CD4-positive, alpha-beta T cell (primary cell): ENCODE measurements around the gene SERPING1. TPM values are rescaled to one million over a fixed set of nuclear protein-coding genes. Genes with fewer than 3 reads are reported as not detected.

Experiments
- ATAC-seq: fragments of 200-7000 bp; cut with Tn5 transposase; one replicate; pipeline ENCODE4 v1.10.0; 2022; ENCODE audit warnings: mild to moderate bottlenecking; ENCODE audit not compliant: poor library complexity
- CTCF ChIA-PET: fragments of 350-600 bp; sonication (Branson Sonifier 250); formaldehyde crosslinking; loops from one replicate; lab custom pipeline; 2021; ENCODE audit warnings: antibody characterized with exemption, inconsistent platforms; lab: Charles Lee
- POLR2A ChIA-PET: fragments of 350-600 bp; sonication (Branson Sonifier 250); formaldehyde crosslinking; loops from one replicate; lab custom pipeline; 2021; ENCODE audit warnings: antibody characterized with exemption, inconsistent platforms; lab: Charles Lee
- DNase-seq, 14 experiments: peaks; one replicate each; pipeline ENCODE4 v3.0.0-alpha.2; 2013 to 2020; ENCODE audit warnings: mixed read lengths in 2 of 14
- H3K27ac ChIP-seq, 2 donors: one replicate each; pipeline versions ENCODE4 v1.5.1 to v1.7.0; 2013; ENCODE audit warnings: low read length in 2 of 2, low read depth in 1 of 2, mild to moderate bottlenecking in 1 of 2
- H3K27me3 ChIP-seq, 2 experiments: 1 replicate in 1 of 2; 2 replicates in 1 of 2; pipeline versions ENCODE4 v1.6.1 to v1.7.0; 2013; ENCODE audit warnings: low read length in 2 of 2, control low read depth in 1 of 2, mild to moderate bottlenecking in 1 of 2, moderate library complexity in 1 of 2; ENCODE audit not compliant: insufficient read depth in 2 of 2, control insufficient read depth in 1 of 2
- H3K36me3 ChIP-seq: one replicate; pipeline ENCODE4 v1.6.1; 2013; ENCODE audit warnings: low read length, control low read depth; ENCODE audit not compliant: insufficient read depth
- H3K4me1 ChIP-seq: one replicate; pipeline ENCODE4 v1.6.1; 2013; ENCODE audit warnings: low read length, control low read depth; ENCODE audit not compliant: insufficient read depth
- H3K4me3 ChIP-seq: one replicate; pipeline ENCODE4 v1.5.1; 2013; ENCODE audit warnings: mild to moderate bottlenecking, low read length, moderate library complexity
- H3K9me3 ChIP-seq, 2 experiments: 1 replicate in 1 of 2; 2 replicates in 1 of 2; pipeline versions ENCODE4 v1.6.1 to v1.7.0; 2013; ENCODE audit warnings: low read length in 2 of 2, mild to moderate bottlenecking in 2 of 2, control low read depth in 1 of 2, moderate library complexity in 1 of 2; ENCODE audit not compliant: control insufficient read depth in 1 of 2, insufficient read depth in 1 of 2
- H3K27ac Mint-ChIP-seq: one replicate; pipeline ENCODE4 v1.8.0; 2020; ENCODE audit warnings: mixed read lengths
- H3K27me3 Mint-ChIP-seq: one replicate; pipeline ENCODE4 v1.8.0; 2021; ENCODE audit warnings: mixed read lengths
- H3K36me3 Mint-ChIP-seq: one replicate; pipeline ENCODE4 v1.8.0; 2021; ENCODE audit warnings: low read depth, mixed read lengths
- H3K4me1 Mint-ChIP-seq: one replicate; pipeline ENCODE4 v1.8.0; 2021; ENCODE audit warnings: low read depth, mixed read lengths
- H3K4me3 Mint-ChIP-seq: one replicate; pipeline ENCODE4 v1.8.0; 2020; ENCODE audit warnings: mild to moderate bottlenecking, mixed read lengths
- H3K9me3 Mint-ChIP-seq: one replicate; pipeline ENCODE4 v1.8.0; 2020; ENCODE audit warnings: mixed read lengths
- intact Hi-C, 2 experiments: fragments of 100-400 bp; cut with DNase I in 1 of 2; cut with micrococcal nuclease in 1 of 2; formaldehyde crosslinking; loops; one replicate each; pipeline versions ENCODE4 v1.15.1 to v1.9.0; 2023 to 2025; cut with DNase I, micrococcal nuclease
- polyA plus RNA-seq, 2 donors: library from polyadenylated mRNA; unstranded; fragments of 120-200 nt; gene quantifications; one replicate each; pipeline ENCODE4 v1.2.1, GENCODE V29; 2013
- total RNA-seq, 174 experiments: library from RNA in 2 of 174; stranded (reverse) in 2 of 174; gene quantifications; one replicate each; pipeline ENCODE4 v1.2.3 and lab custom pipeline; 2021 to 2026
- TF ChIP-seq, protein P1 (sequence below): fragments of 200-600 bp; IDR thresholded peaks from one replicate; pipeline ENCODE4 v1.8.0; 2022; ENCODE audit warnings: antibody characterized with exemption, mild to moderate bottlenecking

Gene SERPING1
- under 1 TPM in 1 of 2 experiments, not detected in 1; 0.53 TPM for total RNA-seq
- polyA plus RNA-seq (2013, experiment 1 of 2) = 2.4 TPM
- polyA plus RNA-seq (2013, experiment 2 of 2) = 3.3 TPM
- 0 to 1.4 (median 0.12) reads per million in 172 experiments for total RNA-seq (lab: John Stamatoyannopoulos, UW)

DNA sequence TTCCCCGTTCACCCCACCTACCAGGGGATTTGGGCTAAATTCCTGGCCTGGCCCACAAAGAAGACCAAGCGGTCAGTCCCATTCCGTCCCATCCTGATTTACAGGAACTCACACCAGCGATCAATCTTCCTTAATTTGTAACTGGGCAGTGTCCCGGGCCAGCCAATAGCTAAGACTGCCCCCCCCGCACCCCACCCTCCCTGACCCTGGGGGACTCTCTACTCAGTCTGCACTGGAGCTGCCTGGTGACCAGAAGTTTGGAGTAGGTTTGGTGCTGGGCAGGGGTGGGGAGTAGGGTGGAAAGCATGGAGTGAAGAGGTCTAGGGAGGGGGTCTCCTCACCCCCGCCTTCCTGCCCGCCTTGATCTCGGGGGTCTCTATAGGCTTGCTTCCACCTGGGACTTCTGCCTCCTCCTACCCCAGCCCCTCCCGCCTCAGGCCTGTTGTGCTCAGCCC, at the start of gene SERPING1:
SERPING1 (plus strand) TSS at position 225 of the 455 bp plus-strand sequence. CDS start 586 bp downstream, outside the sequence.
- Mint-ChIP-seq H3K4me3 (no peak within 1 kb of the TSS), H3K9me3 (no peaks in the 10 kb centered on the region), H3K36me3 (no peaks in the 10 kb centered on the region), H3K27ac (no peak within 1 kb of the TSS), H3K4me1 (no peaks in the 10 kb centered on the region), H3K27me3 (peaks cover 55% of the 10 kb centered on the region)
- DNase-seq (no peak), ATAC-seq (no peak)
- Histone ChIP-seq H3K27me3 (peaks cover 14 to 15% of the 10 kb centered on the region in 2 experiments), H3K4me1 (no peaks in the 10 kb centered on the region), H3K36me3 (no peaks in the 10 kb centered on the region), H3K9me3 (no peaks in the 10 kb centered on the region), H3K27ac (no peak within 1 kb of the TSS), H3K4me3 (no peak within 1 kb of the TSS)
- intact Hi-C loops = no loop called here
- ChIA-PET CTCF (no interaction called here), POLR2A (no interaction called here)
- TF ChIP-seq, protein P1, sequence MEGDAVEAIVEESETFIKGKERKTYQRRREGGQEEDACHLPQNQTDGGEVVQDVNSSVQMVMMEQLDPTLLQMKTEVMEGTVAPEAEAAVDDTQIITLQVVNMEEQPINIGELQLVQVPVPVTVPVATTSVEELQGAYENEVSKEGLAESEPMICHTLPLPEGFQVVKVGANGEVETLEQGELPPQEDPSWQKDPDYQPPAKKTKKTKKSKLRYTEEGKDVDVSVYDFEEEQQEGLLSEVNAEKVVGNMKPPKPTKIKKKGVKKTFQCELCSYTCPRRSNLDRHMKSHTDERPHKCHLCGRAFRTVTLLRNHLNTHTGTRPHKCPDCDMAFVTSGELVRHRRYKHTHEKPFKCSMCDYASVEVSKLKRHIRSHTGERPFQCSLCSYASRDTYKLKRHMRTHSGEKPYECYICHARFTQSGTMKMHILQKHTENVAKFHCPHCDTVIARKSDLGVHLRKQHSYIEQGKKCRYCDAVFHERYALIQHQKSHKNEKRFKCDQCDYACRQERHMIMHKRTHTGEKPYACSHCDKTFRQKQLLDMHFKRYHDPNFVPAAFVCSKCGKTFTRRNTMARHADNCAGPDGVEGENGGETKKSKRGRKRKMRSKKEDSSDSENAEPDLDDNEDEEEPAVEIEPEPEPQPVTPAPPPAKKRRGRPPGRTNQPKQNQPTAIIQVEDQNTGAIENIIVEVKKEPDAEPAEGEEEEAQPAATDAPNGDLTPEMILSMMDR = no peak

DNA sequence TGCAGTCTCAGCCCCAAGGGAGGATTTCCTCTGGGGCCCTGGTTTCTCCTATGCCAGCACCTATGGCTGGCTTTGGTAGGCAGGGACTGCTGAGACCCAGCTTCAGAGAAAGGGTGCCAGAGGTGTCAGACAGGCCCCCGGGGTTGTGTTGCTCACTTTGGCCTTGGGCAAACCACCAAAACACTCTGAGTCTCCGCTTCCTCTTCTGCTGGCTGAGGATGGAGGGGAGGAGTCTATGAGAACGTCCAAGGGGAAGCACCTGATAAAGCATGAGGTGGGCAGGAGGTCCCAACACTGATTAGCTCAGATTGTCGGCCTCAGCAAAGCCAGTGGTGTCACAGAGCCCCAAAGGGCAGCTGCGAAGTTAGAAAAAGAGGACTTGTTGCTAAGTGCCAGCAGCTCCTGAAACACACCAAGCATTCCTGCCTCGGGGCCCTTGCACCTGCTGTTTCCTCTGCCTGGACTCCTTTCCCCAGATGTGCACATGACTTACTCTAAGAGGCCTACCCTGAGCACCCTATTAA, 49.6 kb upstream of the SERPING1 start:
- TF ChIP-seq, protein P1 = no peak
- Mint-ChIP-seq H3K27ac (no peak overlapping the region), H3K4me3 (no peak overlapping the region), H3K27me3 (no peaks in the 10 kb centered on the region), H3K36me3 (peaks cover 54% of the 10 kb centered on the region), H3K9me3 (no peaks in the 10 kb centered on the region), H3K4me1 (no peaks in the 10 kb centered on the region)
- Histone ChIP-seq H3K27ac (no peak overlapping the region), H3K4me3 (no peak overlapping the region), H3K36me3 (peaks cover 50% of the 10 kb centered on the region), H3K27me3 (no peaks in the 10 kb centered on the region), H3K9me3 (no peaks in the 10 kb centered on the region), H3K4me1 (no peaks in the 10 kb centered on the region)
- intact Hi-C loops = no loop called here
- DNase-seq (peak in 1 of 14 experiments; percentile 20), ATAC-seq (no peak)
- ChIA-PET POLR2A (no interaction called here), CTCF (no interaction called here)

DNA sequence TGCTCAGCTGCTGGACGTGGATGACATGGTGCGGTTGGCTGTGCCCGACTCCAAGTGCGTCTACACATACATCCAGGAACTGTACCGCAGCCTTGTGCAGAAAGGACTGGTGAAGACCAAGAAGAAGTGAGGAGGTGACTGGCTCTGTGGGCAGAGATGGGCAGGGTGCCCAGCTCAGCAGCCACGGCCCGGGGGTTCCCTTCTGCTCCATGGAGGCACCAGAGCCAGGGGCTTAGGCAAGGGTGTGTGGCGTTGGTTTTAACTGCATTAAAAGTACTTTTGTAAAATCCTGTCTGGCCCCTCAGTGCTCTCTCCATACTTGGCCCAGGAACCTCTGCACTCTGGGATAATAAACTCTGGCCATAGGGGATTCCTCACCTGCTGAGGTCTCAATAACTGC, 47.5 kb upstream of the SERPING1 start:
- no peaks in the 10 kb centered on the region for H3K9me3 Mint-ChIP-seq
- TF ChIP-seq, protein P1 = no peak
- peak overlapping the region; percentile 49 for H3K27ac Mint-ChIP-seq
- H3K4me1 ChIP-seq = no peaks in the 10 kb centered on the region
- ChIA-PET CTCF (no interaction called here), POLR2A (no interaction called here)
- no peaks in the 10 kb centered on the region for H3K27me3 Mint-ChIP-seq
- no peak overlapping the region for H3K27ac ChIP-seq
- no peaks in the 10 kb centered on the region for H3K27me3 ChIP-seq
- intact Hi-C loops = no loop called here
- H3K36me3 Mint-ChIP-seq = peaks cover 75% of the 10 kb centered on the region
- H3K36me3 ChIP-seq = peaks cover 71% of the 10 kb centered on the region
- no peak for ATAC-seq
- H3K4me3 ChIP-seq = no peak overlapping the region
- peaks cover under 1% of the 10 kb centered on the region for H3K4me1 Mint-ChIP-seq
- DNase-seq = no peak
- no peak overlapping the region for H3K4me3 Mint-ChIP-seq
- no peaks in the 10 kb centered on the region for H3K9me3 ChIP-seq
